Measurements from ENCODE around the gene OR4K13.

Gene OR4K13, protein sequence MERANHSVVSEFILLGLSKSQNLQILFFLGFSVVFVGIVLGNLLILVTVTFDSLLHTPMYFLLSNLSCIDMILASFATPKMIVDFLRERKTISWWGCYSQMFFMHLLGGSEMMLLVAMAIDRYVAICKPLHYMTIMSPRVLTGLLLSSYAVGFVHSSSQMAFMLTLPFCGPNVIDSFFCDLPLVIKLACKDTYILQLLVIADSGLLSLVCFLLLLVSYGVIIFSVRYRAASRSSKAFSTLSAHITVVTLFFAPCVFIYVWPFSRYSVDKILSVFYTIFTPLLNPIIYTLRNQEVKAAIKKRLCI

DNA sequence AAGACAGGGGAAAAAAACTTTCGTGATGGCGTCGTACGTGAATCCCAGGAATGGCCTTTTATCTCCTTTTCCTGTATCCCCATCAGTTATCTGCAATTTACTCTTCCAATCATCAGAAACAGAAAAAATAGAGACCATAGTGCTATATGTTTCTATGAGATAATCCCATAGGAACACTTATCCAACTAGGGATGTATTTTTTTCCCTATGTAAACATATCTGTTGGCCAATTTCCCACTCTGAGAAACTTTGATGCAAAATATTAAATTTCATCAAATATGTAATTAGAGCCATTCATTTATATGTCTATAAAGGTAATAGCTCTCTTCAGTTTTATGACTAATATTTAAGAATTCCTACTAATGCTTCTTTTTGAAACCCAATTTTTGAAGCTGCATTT, at the start of gene OR4K13:
Gene OR4K13, minus strand, starts transcription at position 101 of the 400 bp plus-strand sequence. CDS start 1,280 bp downstream, outside the sequence.
- no peak for DNase-seq

DNA sequence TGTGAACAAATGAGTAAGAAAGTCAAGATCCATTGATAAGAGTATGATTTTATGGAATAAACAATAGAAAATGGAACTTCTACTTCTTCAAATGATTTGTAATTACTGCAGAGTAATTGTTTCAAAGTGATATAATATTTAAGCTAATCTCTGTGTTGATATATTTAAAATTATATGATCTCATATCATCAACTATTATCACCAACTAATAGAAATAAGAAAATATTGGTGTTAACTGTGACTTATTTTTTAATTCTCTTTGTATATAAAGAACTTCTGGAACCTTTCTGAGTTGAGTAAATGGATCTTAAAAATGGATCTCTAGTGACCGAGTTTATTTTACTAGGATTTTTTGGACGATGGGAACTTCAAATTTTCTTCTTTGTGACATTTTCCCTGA, 23.9 kb upstream of the OR4K13 start, which contains the start of gene OR4L1:
Gene OR4L1, plus strand, starts transcription at position 301 of the 400 bp plus-strand sequence. Its CDS starts 0 bp downstream, at position 301.
- no peak for DNase-seq

DNA sequence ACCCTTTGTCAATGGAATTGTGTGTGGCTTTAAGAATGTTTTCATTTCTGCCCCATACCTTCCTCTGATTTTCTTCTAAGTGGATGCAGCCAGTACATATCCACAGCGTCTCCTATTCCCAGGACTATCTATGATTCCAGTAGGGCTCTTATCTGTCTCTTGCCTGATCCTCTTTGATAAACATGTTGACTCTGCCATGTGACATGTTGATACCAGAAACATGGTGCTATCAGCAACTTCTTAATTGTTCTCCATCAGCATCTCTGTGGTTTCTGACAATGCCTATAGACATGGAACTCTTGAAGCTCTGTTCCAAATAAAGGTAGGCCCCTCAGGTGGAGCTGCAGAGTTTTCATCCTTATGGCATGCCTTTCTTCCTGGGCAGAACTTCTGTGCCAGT, 12.4 kb upstream of the OR4K13 start:
- no peak for DNase-seq

DNA sequence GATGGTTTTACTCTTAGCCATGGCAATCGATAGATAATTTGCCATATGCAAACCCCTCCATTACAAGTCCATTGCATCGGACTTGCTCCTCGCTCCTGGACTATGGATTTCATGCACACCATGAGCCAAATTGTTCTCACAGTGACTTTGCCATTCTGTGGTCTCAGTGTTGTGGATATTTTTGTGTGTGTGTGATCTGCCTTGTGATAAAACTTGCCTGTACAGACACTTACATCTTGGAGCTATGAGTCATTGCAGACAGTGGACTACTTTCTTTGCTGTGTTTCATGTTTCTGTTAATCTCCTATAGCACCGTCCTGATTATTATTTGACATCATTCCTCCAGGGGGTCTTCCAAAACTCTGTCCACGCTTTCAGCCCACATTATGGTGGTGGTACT, 8.4 kb upstream of the OR4K13 start:
- no peak for DNase-seq

DNA sequence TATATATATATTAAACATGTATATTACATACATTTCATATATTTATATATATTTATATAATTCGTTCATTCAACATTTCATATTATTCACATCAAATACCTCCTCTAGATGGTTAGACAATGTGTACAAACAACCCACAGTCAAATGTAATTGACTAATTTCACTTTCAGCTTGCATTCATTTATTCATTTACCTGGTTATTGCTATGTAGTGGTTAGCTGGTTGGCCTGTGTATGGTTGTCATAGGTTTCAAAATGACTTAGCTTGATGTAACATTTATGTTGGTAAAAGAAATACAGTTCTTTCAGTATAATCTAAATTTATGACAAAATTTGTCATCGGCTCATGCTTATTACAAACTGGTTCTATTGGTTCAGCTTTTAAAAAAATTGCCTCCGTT, 389 bp downstream of the OR4K13 start:
- no peak for DNase-seq

DNA sequence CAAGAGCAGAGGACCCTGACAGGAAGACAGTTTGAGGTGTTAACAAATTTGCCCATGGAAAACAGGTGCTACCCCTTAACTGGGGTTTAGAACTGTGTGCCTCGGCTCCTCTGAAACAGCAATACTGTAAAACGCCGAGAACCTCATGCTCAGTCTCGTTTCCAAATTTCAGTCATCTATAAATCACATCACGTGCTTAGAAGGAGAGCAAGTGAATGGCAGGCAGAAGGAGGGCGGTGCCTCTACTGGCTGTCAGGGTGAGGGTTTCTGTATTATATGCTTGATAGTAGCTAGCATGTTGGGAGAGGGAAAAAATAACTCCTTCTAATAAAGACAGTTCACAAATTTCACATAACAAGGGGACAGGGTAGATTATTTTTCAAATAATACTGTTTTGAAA, 4.8 kb downstream of the OR4K13 start:
- no peak for DNase-seq

DNA sequence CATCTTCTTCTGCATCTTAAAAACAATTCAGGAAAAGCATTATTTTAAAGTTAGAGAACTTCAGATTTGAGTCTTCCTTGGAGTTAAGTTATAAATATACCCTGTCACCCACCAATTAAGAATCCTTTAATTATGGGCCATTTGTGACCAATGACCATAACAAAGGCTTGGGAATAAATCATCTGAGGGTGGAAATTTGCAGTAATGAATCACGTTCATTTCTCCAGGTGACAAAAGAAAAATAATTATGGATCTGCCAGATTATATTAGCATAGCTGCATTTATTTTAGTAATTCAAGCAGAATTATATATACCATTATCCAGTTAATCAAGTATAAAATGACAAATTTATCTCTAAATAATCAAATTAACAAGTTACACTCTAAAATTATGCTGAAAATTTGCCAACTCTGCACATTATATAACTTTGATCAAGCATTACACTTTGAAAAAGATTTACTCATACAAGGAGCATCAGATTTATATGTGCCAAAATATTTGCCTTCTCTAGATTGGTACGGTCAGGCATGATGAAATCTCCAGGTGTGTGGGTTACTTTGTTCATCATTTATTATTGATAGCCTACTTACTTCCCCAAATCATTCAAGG, 16.5 kb downstream of the OR4K13 start, which contains the start of gene OR4K14:
Gene OR4K14, minus strand, starts transcription at position 51 of the 609 bp plus-strand sequence. CDS start 4,114 bp downstream, outside the sequence.
- DNase-seq = no peak

DNA sequence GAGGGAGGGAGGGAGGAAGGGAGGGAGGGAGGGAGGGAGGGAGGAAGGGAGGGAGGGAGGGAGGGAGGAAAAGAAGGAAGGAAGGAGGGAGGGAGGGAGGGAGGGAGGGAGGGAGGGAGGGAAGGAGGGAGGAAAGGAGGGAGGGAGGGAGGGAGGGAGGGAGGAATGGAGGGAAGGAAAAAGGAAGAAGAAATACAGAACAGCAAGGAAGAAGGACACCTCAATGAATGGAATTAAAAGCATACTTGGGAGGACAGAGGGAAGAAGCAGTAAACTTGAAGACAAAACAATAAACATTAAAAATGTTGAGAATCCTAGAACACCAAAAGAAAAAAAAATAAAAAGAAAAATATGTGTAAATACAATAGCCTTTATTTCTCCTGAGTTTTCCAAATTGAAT, 27.7 kb downstream of the OR4K13 start:
- no peak for DNase-seq

DNA sequence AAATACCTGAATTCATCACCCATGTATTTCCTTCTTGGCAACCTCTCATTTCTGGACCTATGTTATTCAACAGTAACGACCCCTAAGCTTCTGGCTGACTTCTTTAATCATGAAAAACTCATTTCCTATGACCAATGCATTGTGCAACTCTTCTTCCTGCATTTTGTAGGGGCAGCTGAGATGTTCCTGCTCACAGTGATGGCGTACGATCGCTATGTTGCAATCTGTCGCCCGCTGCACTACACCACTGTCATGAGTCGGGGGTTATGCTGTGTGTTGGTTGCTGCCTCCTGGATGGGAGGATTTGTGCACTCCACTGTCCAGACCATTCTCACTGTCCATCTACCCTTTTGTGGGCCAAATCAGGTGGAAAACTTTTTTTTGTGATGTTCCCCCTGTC, 33.5 kb downstream of the OR4K13 start:
- DNase-seq = no peak

DNA sequence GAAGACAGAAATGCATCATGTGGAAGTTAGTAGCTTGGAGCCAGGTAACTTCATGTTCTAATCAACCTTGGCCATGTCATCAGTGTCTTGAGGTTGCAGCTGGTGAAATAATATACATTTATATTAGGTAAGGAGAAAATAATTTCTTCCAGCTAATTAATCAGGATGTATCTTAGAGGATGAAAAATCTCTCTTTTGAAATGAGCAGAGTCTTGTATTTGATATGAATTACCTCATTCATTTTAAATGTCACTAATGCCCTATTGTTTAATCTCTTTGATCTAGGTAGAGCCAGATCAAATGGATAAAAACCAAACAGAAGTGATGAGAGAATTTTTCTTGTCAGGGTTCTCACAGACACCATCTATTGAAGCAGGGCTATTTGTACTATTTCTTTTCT, 34.0 kb downstream of the OR4K13 start, which contains the start of gene OR4Q2:
Gene OR4Q2, plus strand, starts transcription at position 301 of the 400 bp plus-strand sequence.
- no peak for DNase-seq

DNA sequence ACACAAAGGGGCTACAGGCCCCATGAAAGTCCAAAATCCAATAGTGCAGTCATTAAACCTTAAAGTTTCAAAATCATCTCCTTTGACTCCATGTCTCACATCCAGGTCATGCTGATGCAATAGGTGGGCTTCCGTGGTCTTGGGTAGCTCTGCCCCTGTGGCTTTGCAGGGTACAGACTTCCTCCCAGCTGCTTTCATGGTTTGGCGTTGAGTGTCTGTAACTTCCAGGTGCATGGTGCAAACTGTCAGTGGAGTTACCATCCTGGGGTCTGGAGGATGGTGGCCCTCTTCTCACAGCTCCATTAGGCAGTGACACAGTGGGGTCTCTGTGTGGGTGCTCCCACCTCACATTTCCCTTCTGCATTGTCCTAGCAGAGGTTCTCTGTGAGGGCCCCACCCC, 42.4 kb downstream of the OR4K13 start:
- DNase-seq = no peak

Data from stimulated activated CD4-positive, alpha-beta T cell treated with anti-CD3 and anti-CD28 coated beads, Interleukin-12 subunit alpha, Interleukin-12 subunit beta, amount 100 ng/mL, for 4 hours (primary cell).